Measurements from ENCODE around the gene FSD1.

- no peak for TF ChIP-seq CTCF (conservative IDR thresholded peaks at IDR 0.05; ENCODE audit: low read length)
- TF ChIP-seq EZH2phosphoT487 (IDR thresholded peaks at IDR 0.05; ENCODE audit: borderline replicate concordance, low read depth, low read length): no peak
Measured at GRCh38 chr19:4350726-4351125, 46.3 kb downstream of the FSD1 start.

Measured in OCI-LY7 (cell line).